CD8-positive, alpha-beta memory T cell (primary cell): ENCODE measurements around the gene MOB1B. TPM values are rescaled to one million over a fixed set of nuclear protein-coding genes. Genes with fewer than 3 reads are reported as not detected.
"Not testable (repeated sequence)": the region's sequence is repeated elsewhere in the genome, so short reads cannot be mapped to it uniquely, and the experiment has no call there.

ENCODE experiments used
- CTCF ChIA-PET: fragments of 350-600 bp; sonication (Branson Sonifier 250); formaldehyde crosslinking; loops from one replicate; lab custom pipeline; 2021; ENCODE audit warnings: antibody characterized with exemption; lab: Charles Lee
- POLR2A ChIA-PET: fragments of 350-600 bp; sonication (Branson Sonifier 250); formaldehyde crosslinking; loops from one replicate; lab custom pipeline; 2021; ENCODE audit warnings: antibody characterized with exemption; lab: Charles Lee
- DNase-seq, 5 donors: peaks; one replicate each; pipeline versions ENCODE4 v3.0.0 to v3.0.0-alpha.2; 2020 to 2022; ENCODE audit warnings: mixed read lengths in 1 of 5
- H3K27ac ChIP-seq: one replicate; pipeline ENCODE4 v1.7.0; 2013; ENCODE audit warnings: low read depth, mild to moderate bottlenecking, low read length, moderate library complexity
- H3K27me3 ChIP-seq: 2 replicates; pipeline ENCODE4 v1.7.0; 2013; ENCODE audit warnings: low read length, mild to moderate bottlenecking; ENCODE audit not compliant: insufficient read depth, poor library complexity, severe bottlenecking
- H3K36me3 ChIP-seq: 2 replicates; pipeline ENCODE4 v1.7.0; 2013; ENCODE audit warnings: mild to moderate bottlenecking, low read length, moderate library complexity; ENCODE audit not compliant: insufficient read depth
- H3K4me1 ChIP-seq: 2 replicates; pipeline ENCODE4 v1.7.0; 2013; ENCODE audit warnings: mild to moderate bottlenecking, low read length, moderate library complexity; ENCODE audit not compliant: insufficient read depth
- H3K4me3 ChIP-seq: 2 replicates; pipeline ENCODE4 v1.7.0; 2013; ENCODE audit warnings: mild to moderate bottlenecking, low read length
- H3K9me3 ChIP-seq: 2 replicates; pipeline ENCODE4 v1.7.0; 2013; ENCODE audit warnings: mild to moderate bottlenecking, low read length
- H3K27ac Mint-ChIP-seq, 8 donors: one replicate each; pipeline ENCODE4 v1.8.0; 2020 to 2021; ENCODE audit warnings: mixed read lengths in 8 of 8, mild to moderate bottlenecking in 6 of 8, inconsistent platforms in 3 of 8, moderate library complexity in 3 of 8
- H3K27me3 Mint-ChIP-seq, 2 donors: one replicate each; pipeline ENCODE4 v1.8.0; 2020 to 2021; ENCODE audit warnings: mixed read lengths in 2 of 2, mild to moderate bottlenecking in 1 of 2, moderate library complexity in 1 of 2
- H3K36me3 Mint-ChIP-seq, 3 donors: one replicate each; pipeline ENCODE4 v1.8.0; 2020 to 2021; ENCODE audit warnings: mixed read lengths in 3 of 3, inconsistent platforms in 1 of 3, mild to moderate bottlenecking in 1 of 3
- H3K4me1 Mint-ChIP-seq, 3 donors: one replicate each; pipeline ENCODE4 v1.8.0; 2020 to 2021; ENCODE audit warnings: mixed read lengths in 3 of 3, inconsistent platforms in 1 of 3, mild to moderate bottlenecking in 1 of 3
- H3K4me3 Mint-ChIP-seq, 7 donors: one replicate each; pipeline ENCODE4 v1.8.0; 2020 to 2021; ENCODE audit warnings: mixed read lengths in 7 of 7, mild to moderate bottlenecking in 6 of 7, moderate library complexity in 4 of 7, inconsistent platforms in 2 of 7
- H3K9me3 Mint-ChIP-seq, 5 donors: one replicate each; pipeline ENCODE4 v1.8.0; 2020 to 2022; ENCODE audit warnings: mixed read lengths in 5 of 5, mild to moderate bottlenecking in 3 of 5, moderate library complexity in 2 of 5, inconsistent platforms in 1 of 5
- polyA plus RNA-seq: library from polyadenylated mRNA; unstranded; fragments of 300-500 nt; fragmentation: Illumina TruSeq; gene quantifications from one replicate; pipeline ENCODE4 v1.2.3, GENCODE V29; 2021
- total RNA-seq, 2 experiments: library from RNA; stranded (reverse); gene quantifications; one replicate each; pipeline ENCODE4 v1.2.3, GENCODE V29; 2021

Gene MOB1B
- total and polyA plus RNA-seq, 3 experiments from 2014 or later: 1.6 to 19.8 (median 18.4) TPM

DNA sequence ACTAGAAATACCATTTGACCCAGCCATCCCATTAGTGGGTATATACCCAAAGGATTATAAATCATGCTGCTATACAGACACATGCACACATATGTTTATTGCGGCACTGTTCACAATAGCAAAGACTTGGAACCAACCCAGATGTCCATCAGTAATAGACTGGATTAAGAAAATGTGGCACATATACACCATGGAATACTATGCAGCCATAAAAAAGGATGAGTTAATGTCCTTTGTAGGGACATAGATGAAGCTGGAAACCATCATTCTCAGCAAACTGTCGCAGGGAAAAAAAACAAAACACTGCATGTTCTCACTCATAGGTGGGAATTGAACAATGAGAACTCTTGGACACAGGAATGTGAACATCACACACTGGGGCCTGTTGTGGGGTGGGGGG lies 115.2 kb downstream of the MOB1B start:
- H3K27ac Mint-ChIP-seq: peak overlapping the region in 3 of 8 donors; percentile 8 to 52 (median 21)
- CTCF ChIA-PET, H3K27me3 Mint-ChIP-seq, H3K27me3 ChIP-seq, DNase-seq, H3K4me1 ChIP-seq, H3K4me3 ChIP-seq, H3K9me3 Mint-ChIP-seq, H3K4me3 Mint-ChIP-seq, H3K36me3 ChIP-seq, H3K27ac ChIP-seq, POLR2A ChIA-PET, H3K9me3 ChIP-seq: not testable (repeated sequence)
- peaks cover 0 to 38% (median 8%) of the 10 kb centered on the region in 3 donors for H3K36me3 Mint-ChIP-seq
- H3K4me1 Mint-ChIP-seq: peaks cover 26 to 50% (median 47%) of the 10 kb centered on the region in 3 donors

- CTCF ChIA-PET: interaction anchor here (0.7 to 1.5 kb wide), 3 partner anchors 27 to 195 kb away, joined by 3 to 4 read pairs (median 3); partner anchors contain the start of gene DCK
- H3K27ac Mint-ChIP-seq: peak overlapping the region in 1 of 8 donors; percentile 29
These were observed 118.4 kb downstream of the MOB1B start for GRCh38 chr4:71020611-71021010.

DNA sequence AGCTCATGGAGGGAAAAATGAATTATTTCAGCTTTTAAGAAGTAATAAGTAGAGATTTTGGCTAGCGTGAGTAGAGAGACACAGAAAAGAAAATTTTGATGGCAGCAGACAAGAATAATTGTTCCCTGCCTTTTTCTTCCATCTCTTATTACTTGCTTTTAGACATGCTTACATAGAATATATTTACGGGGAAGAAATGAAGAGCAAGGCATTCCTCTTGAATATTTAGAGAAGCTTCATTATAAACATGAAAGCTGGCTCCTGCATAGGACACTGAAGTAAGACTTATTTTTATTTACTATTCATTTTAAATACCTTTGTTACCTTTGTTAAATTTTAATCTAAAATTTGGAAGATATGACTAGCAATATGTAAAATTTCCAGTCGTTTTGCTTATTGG lies 123.5 kb downstream of the MOB1B start:
- peaks cover 0 to 72% (median 9%) of the 10 kb centered on the region in 3 donors for H3K36me3 Mint-ChIP-seq
- H3K27ac Mint-ChIP-seq: peak overlapping the region in 1 of 8 donors; percentile 25

More at GRCh38 chr4:71020611-71021010, 118.4 kb downstream of the MOB1B start:
- no peaks in the 10 kb centered on the region for H3K27me3 Mint-ChIP-seq
- Histone ChIP-seq H3K9me3 (no peaks in the 10 kb centered on the region), H3K36me3 (no peaks in the 10 kb centered on the region), H3K27ac (no peak overlapping the region), H3K4me3 (no peak overlapping the region), H3K27me3 (no peaks in the 10 kb centered on the region), H3K4me1 (no peaks in the 10 kb centered on the region)
- H3K4me3 Mint-ChIP-seq: no peak overlapping the region
- peaks cover 30 to 54% (median 51%) of the 10 kb centered on the region in 3 donors for H3K4me1 Mint-ChIP-seq
- H3K9me3 Mint-ChIP-seq: peaks cover 0 to 3% (median 0%) of the 10 kb centered on the region in 5 donors
- no peak for DNase-seq
- POLR2A ChIA-PET: interaction anchor here (0.7 kb wide), 1 partner anchor 34 kb away, joined by 10 read pairs; no protein-coding TSS in a partner anchor
- H3K36me3 Mint-ChIP-seq: peaks cover 0 to 48% (median 11%) of the 10 kb centered on the region in 3 donors

DNA sequence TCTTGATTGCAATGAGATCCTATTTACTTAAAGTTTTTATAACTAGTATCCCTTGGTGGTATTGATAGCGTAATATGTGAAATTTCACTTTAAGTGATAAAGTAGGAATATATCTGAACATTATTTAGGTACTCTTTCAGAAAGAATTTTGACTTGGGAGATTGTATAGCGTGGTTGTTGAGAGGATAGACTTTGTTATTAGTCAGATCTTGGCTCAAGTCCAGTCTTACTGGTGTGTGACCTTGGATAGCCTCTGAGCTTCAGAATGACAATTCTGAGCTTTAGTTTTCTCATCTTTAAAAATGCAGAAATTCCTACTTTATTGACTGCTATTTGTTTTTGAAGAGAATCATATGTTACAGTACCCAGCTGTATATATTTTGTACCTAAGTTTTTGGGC lies 123.9 kb downstream of the MOB1B start:
- Histone ChIP-seq H3K9me3 (no peaks in the 10 kb centered on the region), H3K27ac (no peak overlapping the region), H3K36me3 (peaks cover 9% of the 10 kb centered on the region), H3K4me1 (no peaks in the 10 kb centered on the region), H3K27me3 (no peaks in the 10 kb centered on the region), H3K4me3 (no peak overlapping the region)
- Mint-ChIP-seq H3K9me3 (no peaks in the 10 kb centered on the region), H3K4me3 (no peak overlapping the region), H3K27ac (peak overlapping the region in 4 of 8 donors; percentile 25 to 54 (median 52)), H3K36me3 (peaks cover 0 to 74% (median 9%) of the 10 kb centered on the region in 3 donors), H3K4me1 (peaks cover 24 to 39% (median 27%) of the 10 kb centered on the region in 3 donors), H3K27me3 (no peaks in the 10 kb centered on the region)
- ChIA-PET POLR2A (interaction anchor here (0.7 kb wide), 1 partner anchor 16 kb away, joined by 4 read pairs; no protein-coding TSS in a partner anchor), CTCF (no interaction called here)
- no peak for DNase-seq

More for the DNA sequence above, 123.5 kb downstream of the MOB1B start:
- ChIA-PET POLR2A (no interaction called here), CTCF (no interaction called here)
- Mint-ChIP-seq H3K4me1 (peaks cover 24 to 41% (median 29%) of the 10 kb centered on the region in 3 donors), H3K27me3 (no peaks in the 10 kb centered on the region), H3K9me3 (no peaks in the 10 kb centered on the region), H3K4me3 (no peak overlapping the region)
- Histone ChIP-seq H3K4me3 (no peak overlapping the region), H3K27me3 (no peaks in the 10 kb centered on the region), H3K36me3 (peaks cover 6% of the 10 kb centered on the region), H3K27ac (no peak overlapping the region), H3K4me1 (no peaks in the 10 kb centered on the region), H3K9me3 (no peaks in the 10 kb centered on the region)
- DNase-seq: no peak

DNA sequence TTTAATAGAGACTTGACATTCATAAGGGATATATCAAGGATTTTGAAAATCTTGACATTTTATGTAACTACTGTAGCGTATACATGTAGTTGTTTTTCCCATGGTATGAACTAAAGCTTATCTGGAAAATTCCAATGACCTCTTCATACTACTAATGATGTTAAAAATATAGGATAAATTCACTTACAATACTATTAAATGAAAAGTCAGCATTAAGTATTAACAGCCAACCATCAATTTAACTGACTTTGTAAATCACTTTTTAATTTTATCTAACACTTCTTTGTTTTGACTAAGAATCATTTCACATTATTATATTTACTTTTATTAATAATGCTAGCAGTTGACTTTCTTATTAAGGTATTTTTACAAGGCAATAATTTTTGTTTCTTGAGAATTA lies 125.4 kb downstream of the MOB1B start:
- H3K27ac Mint-ChIP-seq: no peak overlapping the region
- H3K4me1 ChIP-seq: no peaks in the 10 kb centered on the region
- peaks cover 9% of the 10 kb centered on the region for H3K36me3 ChIP-seq
- no peak overlapping the region for H3K4me3 ChIP-seq
- H3K9me3 ChIP-seq: no peaks in the 10 kb centered on the region
- CTCF ChIA-PET: no interaction called here
- peaks cover 17 to 29% (median 18%) of the 10 kb centered on the region in 3 donors for H3K4me1 Mint-ChIP-seq
- POLR2A ChIA-PET: no interaction called here
- H3K27me3 ChIP-seq: no peaks in the 10 kb centered on the region
- no peaks in the 10 kb centered on the region for H3K27me3 Mint-ChIP-seq
- no peak for DNase-seq
- H3K27ac ChIP-seq: no peak overlapping the region
- H3K4me3 Mint-ChIP-seq: no peak overlapping the region
- no peaks in the 10 kb centered on the region for H3K9me3 Mint-ChIP-seq
- peaks cover 0 to 64% (median 12%) of the 10 kb centered on the region in 3 donors for H3K36me3 Mint-ChIP-seq

DNA sequence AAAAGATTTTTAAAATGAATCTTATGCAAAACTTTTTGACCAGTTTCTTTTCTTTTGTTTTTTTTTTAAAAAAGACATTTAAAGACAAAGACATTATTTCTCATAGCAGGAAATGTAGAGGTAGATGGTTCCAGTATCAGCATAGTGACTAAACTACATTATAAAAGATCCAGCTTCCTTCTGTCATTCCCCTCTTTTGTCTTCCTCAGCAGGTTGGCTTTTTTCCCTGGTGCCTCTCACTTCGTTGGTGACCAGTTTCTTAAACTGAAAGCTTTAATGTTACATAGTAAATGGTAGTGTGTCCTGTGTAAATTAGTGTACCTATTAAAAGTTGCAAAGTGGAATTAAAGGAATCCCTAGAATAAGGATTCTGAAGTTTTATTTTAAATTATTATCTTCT lies 127.3 kb downstream of the MOB1B start:
- Histone ChIP-seq H3K9me3 (no peaks in the 10 kb centered on the region), H3K27me3 (no peaks in the 10 kb centered on the region), H3K4me3 (no peak overlapping the region), H3K4me1 (no peaks in the 10 kb centered on the region), H3K36me3 (peaks cover 9% of the 10 kb centered on the region), H3K27ac (no peak overlapping the region)
- Mint-ChIP-seq H3K9me3 (no peaks in the 10 kb centered on the region), H3K4me1 (peaks cover 0 to 11% (median 8%) of the 10 kb centered on the region in 3 donors), H3K4me3 (no peak overlapping the region), H3K27ac (peak overlapping the region in 1 of 8 donors; percentile 50), H3K27me3 (no peaks in the 10 kb centered on the region), H3K36me3 (peaks cover 0 to 47% (median 12%) of the 10 kb centered on the region in 3 donors)
- ChIA-PET POLR2A (no interaction called here), CTCF (no interaction called here)
- DNase-seq: no peak

DNA sequence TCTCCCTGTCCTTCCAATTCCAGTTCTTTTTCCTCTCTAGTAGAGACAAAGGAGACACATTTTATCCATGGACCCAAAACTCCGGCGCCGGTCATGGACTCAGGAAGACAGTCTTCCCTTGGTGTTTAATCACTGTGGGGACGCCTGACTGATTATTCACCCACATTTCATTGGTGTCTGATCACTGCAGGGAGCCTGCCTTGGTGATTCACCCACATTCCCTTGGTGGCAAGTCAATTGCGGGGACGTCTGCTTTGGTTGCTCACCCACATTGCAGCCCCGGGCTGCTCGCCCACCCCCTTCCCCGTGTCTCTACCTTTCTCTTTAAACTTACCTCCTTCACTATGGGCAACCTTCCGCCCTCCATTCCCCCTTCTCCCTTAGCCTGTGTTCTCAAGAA lies 129.9 kb downstream of the MOB1B start:
- H3K9me3 Mint-ChIP-seq, H3K27me3 ChIP-seq, DNase-seq, H3K4me3 Mint-ChIP-seq, POLR2A ChIA-PET, H3K27me3 Mint-ChIP-seq, H3K36me3 ChIP-seq, H3K4me3 ChIP-seq, H3K4me1 ChIP-seq, H3K27ac ChIP-seq, H3K4me1 Mint-ChIP-seq, H3K9me3 ChIP-seq, CTCF ChIA-PET: not testable (repeated sequence)
- H3K27ac Mint-ChIP-seq: peak overlapping the region in 1 of 8 donors; percentile 70
- H3K36me3 Mint-ChIP-seq: peaks cover 0 to 29% (median 12%) of the 10 kb centered on the region in 3 donors
